ENCODE results near the gene B3GALT5. TPM values are rescaled to one million over a fixed set of nuclear protein-coding genes. Genes with fewer than 3 reads are reported as not detected.

The B3GALT5 gene
- total RNA-seq, 1 donor from 2014 or later = not detected

DNA sequence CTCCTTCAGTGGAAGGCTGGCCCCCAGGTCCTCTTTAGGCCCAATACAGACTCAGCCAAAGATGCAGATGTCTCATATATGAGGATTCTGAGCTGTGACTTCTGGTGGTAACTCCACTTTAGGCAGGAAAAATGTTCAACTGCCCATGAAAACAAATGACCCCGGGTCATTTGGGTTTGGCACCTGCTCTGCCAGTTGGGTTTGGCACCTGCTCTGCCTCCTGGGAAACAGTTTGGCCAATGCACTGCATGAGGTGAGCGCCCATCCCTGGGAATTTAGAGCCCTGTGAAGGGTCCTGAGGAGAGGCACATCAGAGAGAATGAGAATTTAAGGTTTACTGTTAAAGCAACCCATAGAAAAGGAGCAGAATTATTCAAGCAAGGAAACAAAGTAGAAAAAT, 45.3 kb downstream of the B3GALT5 start:
- DNase-seq (ENCODE audit: low spot score) = no peak
- Mint-ChIP-seq H3K9me3 (ENCODE audit: low read depth) (peaks cover 15% of the 10 kb centered on the region), H3K27me3 (ENCODE audit: low read depth) (no peaks in the 10 kb centered on the region), H3K36me3 (ENCODE audit: low read depth) (peaks cover 2% of the 10 kb centered on the region), H3K27ac (ENCODE audit: unreplicated experiment) (no peak overlapping the region), H3K4me1 (ENCODE audit: low read depth) (peaks cover 9% of the 10 kb centered on the region), H3K4me3 (ENCODE audit: unreplicated experiment) (no peak overlapping the region)
- TF ChIP-seq, protein P1, sequence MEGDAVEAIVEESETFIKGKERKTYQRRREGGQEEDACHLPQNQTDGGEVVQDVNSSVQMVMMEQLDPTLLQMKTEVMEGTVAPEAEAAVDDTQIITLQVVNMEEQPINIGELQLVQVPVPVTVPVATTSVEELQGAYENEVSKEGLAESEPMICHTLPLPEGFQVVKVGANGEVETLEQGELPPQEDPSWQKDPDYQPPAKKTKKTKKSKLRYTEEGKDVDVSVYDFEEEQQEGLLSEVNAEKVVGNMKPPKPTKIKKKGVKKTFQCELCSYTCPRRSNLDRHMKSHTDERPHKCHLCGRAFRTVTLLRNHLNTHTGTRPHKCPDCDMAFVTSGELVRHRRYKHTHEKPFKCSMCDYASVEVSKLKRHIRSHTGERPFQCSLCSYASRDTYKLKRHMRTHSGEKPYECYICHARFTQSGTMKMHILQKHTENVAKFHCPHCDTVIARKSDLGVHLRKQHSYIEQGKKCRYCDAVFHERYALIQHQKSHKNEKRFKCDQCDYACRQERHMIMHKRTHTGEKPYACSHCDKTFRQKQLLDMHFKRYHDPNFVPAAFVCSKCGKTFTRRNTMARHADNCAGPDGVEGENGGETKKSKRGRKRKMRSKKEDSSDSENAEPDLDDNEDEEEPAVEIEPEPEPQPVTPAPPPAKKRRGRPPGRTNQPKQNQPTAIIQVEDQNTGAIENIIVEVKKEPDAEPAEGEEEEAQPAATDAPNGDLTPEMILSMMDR (IDR thresholded peaks at IDR 0.05) = no peak

DNA sequence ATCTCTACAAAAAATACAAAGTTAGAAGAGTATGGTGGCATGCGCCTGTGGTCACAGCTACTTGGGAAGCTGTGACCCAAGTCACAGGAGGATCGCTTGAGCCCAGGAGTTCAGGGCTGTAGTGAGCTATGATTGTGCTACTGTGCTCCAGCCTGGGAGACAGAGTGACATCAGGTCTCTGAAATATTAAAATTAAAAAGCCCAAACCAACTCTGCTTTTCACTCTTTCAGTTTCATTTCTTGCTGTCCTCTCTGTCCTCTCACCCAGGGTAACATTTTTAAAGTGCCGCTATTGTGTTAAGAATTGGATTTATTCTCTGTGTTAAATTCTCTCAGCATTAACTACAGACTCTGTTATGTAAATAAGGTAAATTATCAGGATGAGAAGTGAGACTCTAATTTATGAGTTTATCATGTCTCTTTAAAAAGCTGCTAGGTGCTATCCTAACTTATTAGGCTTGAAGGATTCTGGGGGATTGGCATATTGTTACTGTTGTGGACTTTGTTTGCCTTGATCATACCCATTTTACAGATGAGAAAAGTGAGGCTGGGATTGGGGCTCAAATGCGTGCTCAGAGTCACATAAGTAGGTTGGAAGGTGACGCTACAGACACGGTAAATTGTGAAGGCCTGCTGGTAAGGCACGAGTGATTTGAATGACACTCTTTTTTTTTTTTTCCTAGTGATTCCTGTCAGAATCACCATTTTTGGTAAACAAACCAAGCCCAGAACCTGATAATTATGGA, 46.5 kb downstream of the B3GALT5 start:
- no peak for DNase-seq (ENCODE audit: low spot score)
- H3K4me3 Mint-ChIP-seq (ENCODE audit: unreplicated experiment) = no peak overlapping the region
- TF ChIP-seq, protein P1 (IDR thresholded peaks at IDR 0.05) = no peak
- H3K36me3 Mint-ChIP-seq (ENCODE audit: low read depth) = peaks cover 2% of the 10 kb centered on the region
- H3K9me3 Mint-ChIP-seq (ENCODE audit: low read depth) = peaks cover 5% of the 10 kb centered on the region
- peaks cover 9% of the 10 kb centered on the region for H3K4me1 Mint-ChIP-seq (ENCODE audit: low read depth)
- H3K27me3 Mint-ChIP-seq (ENCODE audit: low read depth) = peaks cover 1% of the 10 kb centered on the region
- H3K27ac Mint-ChIP-seq (ENCODE audit: unreplicated experiment) = no peak overlapping the region

DNA sequence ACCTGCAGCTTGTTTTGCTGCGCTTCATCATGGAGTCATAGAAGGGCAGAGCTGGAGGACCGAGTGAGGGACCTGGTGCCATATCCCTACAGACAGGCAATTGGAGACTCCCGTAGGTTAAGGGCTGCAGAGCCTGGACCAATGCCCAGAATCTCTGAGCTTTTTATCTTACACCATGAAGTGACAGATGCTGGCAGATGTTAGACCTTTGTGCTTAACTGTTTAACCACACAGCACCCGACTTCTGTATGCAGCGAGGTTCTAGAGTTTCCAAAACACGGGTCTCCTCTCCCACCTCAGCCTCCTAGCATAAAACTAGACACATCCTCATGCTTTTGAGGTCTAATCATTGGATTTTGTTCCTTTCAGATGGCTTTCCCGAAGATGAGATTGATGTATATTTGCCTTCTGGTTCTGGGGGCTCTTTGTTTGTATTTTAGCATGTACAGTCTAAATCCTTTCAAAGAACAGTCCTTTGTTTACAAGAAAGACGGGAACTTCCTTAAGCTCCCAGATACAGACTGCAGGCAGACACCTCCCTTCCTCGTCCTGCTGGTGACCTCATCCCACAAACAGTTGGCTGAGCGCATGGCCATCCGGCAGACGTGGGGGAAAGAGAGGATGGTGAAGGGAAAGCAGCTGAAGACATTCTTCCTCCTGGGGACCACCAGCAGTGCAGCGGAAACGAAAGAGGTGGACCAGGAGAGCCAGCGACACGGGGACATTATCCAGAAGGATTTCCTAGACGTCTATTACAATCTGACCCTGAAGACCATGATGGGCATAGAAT, 47.6 kb downstream of the B3GALT5 start:
- Mint-ChIP-seq H3K4me3 (ENCODE audit: unreplicated experiment) (peak overlapping the region; percentile 34), H3K4me1 (ENCODE audit: low read depth) (peaks cover 9% of the 10 kb centered on the region), H3K27me3 (ENCODE audit: low read depth) (peaks cover 8% of the 10 kb centered on the region), H3K36me3 (ENCODE audit: low read depth) (peaks cover 2% of the 10 kb centered on the region), H3K9me3 (ENCODE audit: low read depth) (peaks cover 2% of the 10 kb centered on the region), H3K27ac (ENCODE audit: unreplicated experiment) (peak overlapping the region; percentile 80)
- TF ChIP-seq, protein P1 (IDR thresholded peaks at IDR 0.05) = no peak
- no peak for DNase-seq (ENCODE audit: low spot score)

DNA sequence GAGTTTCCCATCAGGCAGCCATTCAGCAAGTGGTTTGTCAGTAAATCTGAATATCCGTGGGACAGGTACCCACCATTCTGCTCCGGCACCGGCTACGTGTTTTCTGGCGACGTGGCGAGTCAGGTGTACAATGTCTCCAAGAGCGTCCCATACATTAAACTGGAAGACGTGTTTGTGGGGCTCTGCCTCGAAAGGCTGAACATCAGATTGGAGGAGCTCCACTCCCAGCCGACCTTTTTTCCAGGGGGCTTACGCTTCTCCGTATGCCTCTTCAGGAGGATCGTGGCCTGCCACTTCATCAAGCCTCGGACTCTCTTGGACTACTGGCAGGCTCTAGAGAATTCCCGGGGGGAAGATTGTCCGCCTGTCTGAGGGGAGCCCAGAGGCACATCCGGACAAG, 48.4 kb downstream of the B3GALT5 start:
- Mint-ChIP-seq H3K27ac (ENCODE audit: unreplicated experiment) (no peak overlapping the region), H3K4me3 (ENCODE audit: unreplicated experiment) (no peak overlapping the region), H3K27me3 (ENCODE audit: low read depth) (peaks cover 9% of the 10 kb centered on the region), H3K4me1 (ENCODE audit: low read depth) (peaks cover 9% of the 10 kb centered on the region), H3K36me3 (ENCODE audit: low read depth) (peaks cover 2% of the 10 kb centered on the region), H3K9me3 (ENCODE audit: low read depth) (peaks cover 2% of the 10 kb centered on the region)
- no peak for DNase-seq (ENCODE audit: low spot score)
- TF ChIP-seq, protein P1 (IDR thresholded peaks at IDR 0.05) = no peak

DNA sequence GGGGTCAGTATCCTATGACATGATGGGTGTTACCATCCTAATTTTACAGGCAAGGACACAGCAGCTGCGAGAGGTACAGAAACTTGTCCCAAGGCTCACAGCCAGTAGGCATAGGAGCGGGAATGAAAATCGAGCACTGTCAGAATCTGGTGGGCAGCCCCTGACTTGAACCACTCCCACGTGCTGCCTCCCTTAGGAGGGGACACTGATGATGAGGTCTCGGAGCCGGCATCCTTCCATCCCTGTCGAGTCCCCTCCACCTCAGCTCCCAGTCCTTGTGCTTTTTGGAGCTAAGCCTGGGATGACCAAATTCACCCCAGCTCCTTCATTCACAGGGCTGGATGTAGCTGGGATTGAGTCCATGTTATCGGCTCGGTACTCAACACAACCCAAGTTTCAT, 49.0 kb downstream of the B3GALT5 start:
- peaks cover 2% of the 10 kb centered on the region for H3K36me3 Mint-ChIP-seq (ENCODE audit: low read depth)
- peaks cover 9% of the 10 kb centered on the region for H3K4me1 Mint-ChIP-seq (ENCODE audit: low read depth)
- H3K27me3 Mint-ChIP-seq (ENCODE audit: low read depth) = peaks cover 9% of the 10 kb centered on the region
- H3K27ac Mint-ChIP-seq (ENCODE audit: unreplicated experiment) = no peak overlapping the region
- no peak overlapping the region for H3K4me3 Mint-ChIP-seq (ENCODE audit: unreplicated experiment)
- TF ChIP-seq, protein P1 (IDR thresholded peaks at IDR 0.05) = no peak
- H3K9me3 Mint-ChIP-seq (ENCODE audit: low read depth) = peaks cover 2% of the 10 kb centered on the region
- no peak for DNase-seq (ENCODE audit: low spot score)
